Prostate gland (tissue), 2 donors: ENCODE data around the gene RETSAT. TPM values are rescaled to one million over a fixed set of nuclear protein-coding genes. Genes with fewer than 3 reads are reported as not detected.

Source experiments
- DNase-seq: peaks from one replicate; pipeline ENCODE4 v3.0.0-alpha.2; 2019; ENCODE audit warnings: low spot score
- H3K27ac ChIP-seq, 2 donors: fragments of 200-600 bp; sonication (generic); 2 replicates each; pipeline ENCODE4 v1.5.1; 2017 to 2019
- H3K27me3 ChIP-seq: fragments of 200-600 bp; sonication (generic); replicated peaks from 2 replicates; pipeline ENCODE4 v1.5.1; 2019; ENCODE audit not compliant: insufficient read depth
- H3K36me3 ChIP-seq, 2 donors: fragments of 200-600 bp; sonication (generic); 1 replicate in 1 of 2; 2 replicates in 1 of 2; pipeline versions ENCODE4 v1.5.1 to v1.8.1; 2017 to 2019
- H3K4me1 ChIP-seq: fragments of 200-600 bp; sonication (generic); replicated peaks from 2 replicates; pipeline ENCODE4 v1.5.1; 2019
- H3K4me3 ChIP-seq, 2 donors: fragments of 200-600 bp; sonication (generic); 2 replicates each; pipeline ENCODE4 v1.5.1; 2017 to 2019
- H3K9me3 ChIP-seq: fragments of 200-600 bp; sonication (generic); 2 replicates; pipeline ENCODE4 v1.5.1; 2017
- POLR2A ChIP-seq: fragments of 450-650 bp; IDR thresholded peaks from one replicate; pipeline ENCODE4 v1.6.1; 2016; ENCODE audit warnings: antibody characterized with exemption, mild to moderate bottlenecking
- POLR2AphosphoS5 ChIP-seq: sonication (generic); formaldehyde crosslinking; IDR thresholded peaks from one replicate; pipeline ENCODE4 v1.6.1; 2017; ENCODE audit warnings: antibody characterized with exemption
- WGBS: methylation state at CpG from one replicate; pipeline ENCODE4 v1.1.5; 2018; 5-methylcytosine and 5-hydroxymethylcytosine counted together
- intact Hi-C: fragments of 100-400 bp; cut with DNase I; formaldehyde crosslinking; loops from one replicate; pipeline ENCODE4 v1.14.2; 2022
- total RNA-seq, 2 donors: library from RNA; depleted of rRNA; stranded (reverse); fragments of >200 nt; gene quantifications; one replicate each; pipeline ENCODE4 v1.1.0, GENCODE V29; 2016
- TF ChIP-seq, protein P1 (sequence below), 4 experiments: fragments of 200-600 bp in 2 of 4; fragments of 450-650 bp in 2 of 4; sonication (generic) in 2 of 4; IDR thresholded peaks; 1 replicate in 3 of 4; 2 replicates in 1 of 4; pipeline ENCODE4 v1.5.1; 2016 to 2019; ENCODE audit warnings: antibody characterized with exemption in 4 of 4, mild to moderate bottlenecking in 2 of 4, moderate library complexity in 2 of 4

RETSAT gene
- total RNA-seq, 2 donors from 2014 or later = 51.1 to 72.6 TPM

DNA sequence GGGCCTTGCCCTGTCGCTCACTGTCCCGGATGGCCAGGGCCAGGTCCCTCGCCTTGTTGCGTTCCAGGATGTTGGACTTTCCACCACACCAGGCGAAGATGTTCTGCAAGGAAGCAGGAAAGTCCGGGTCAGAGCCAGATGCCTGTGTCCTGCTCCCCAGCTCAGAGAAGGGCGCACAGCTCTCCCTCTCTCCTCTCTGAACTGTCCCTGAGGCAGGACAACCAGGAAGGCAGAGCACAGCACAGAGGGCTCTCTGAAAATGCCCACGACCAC, 44.8 kb upstream of the RETSAT start:
- Histone ChIP-seq H3K4me3 (no peak overlapping the region), H3K4me1 (peaks cover 19% of the 10 kb centered on the region), H3K36me3 (no peaks in the 10 kb centered on the region), H3K27ac (peak overlapping the region in 1 of 2 donors; percentile 83), H3K9me3 (no peaks in the 10 kb centered on the region), H3K27me3 (no peaks in the 10 kb centered on the region)
- no peak for TF ChIP-seq POLR2AphosphoS5
- TF ChIP-seq, protein P1, sequence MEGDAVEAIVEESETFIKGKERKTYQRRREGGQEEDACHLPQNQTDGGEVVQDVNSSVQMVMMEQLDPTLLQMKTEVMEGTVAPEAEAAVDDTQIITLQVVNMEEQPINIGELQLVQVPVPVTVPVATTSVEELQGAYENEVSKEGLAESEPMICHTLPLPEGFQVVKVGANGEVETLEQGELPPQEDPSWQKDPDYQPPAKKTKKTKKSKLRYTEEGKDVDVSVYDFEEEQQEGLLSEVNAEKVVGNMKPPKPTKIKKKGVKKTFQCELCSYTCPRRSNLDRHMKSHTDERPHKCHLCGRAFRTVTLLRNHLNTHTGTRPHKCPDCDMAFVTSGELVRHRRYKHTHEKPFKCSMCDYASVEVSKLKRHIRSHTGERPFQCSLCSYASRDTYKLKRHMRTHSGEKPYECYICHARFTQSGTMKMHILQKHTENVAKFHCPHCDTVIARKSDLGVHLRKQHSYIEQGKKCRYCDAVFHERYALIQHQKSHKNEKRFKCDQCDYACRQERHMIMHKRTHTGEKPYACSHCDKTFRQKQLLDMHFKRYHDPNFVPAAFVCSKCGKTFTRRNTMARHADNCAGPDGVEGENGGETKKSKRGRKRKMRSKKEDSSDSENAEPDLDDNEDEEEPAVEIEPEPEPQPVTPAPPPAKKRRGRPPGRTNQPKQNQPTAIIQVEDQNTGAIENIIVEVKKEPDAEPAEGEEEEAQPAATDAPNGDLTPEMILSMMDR (IDR thresholded peaks at IDR 0.05) = no peak
- TF ChIP-seq POLR2A = no peak
- DNase-seq = no peak
- intact Hi-C loops = no loop called here
- 91% methylated on average over 8 of the region's 8 CpGs for WGBS

DNA sequence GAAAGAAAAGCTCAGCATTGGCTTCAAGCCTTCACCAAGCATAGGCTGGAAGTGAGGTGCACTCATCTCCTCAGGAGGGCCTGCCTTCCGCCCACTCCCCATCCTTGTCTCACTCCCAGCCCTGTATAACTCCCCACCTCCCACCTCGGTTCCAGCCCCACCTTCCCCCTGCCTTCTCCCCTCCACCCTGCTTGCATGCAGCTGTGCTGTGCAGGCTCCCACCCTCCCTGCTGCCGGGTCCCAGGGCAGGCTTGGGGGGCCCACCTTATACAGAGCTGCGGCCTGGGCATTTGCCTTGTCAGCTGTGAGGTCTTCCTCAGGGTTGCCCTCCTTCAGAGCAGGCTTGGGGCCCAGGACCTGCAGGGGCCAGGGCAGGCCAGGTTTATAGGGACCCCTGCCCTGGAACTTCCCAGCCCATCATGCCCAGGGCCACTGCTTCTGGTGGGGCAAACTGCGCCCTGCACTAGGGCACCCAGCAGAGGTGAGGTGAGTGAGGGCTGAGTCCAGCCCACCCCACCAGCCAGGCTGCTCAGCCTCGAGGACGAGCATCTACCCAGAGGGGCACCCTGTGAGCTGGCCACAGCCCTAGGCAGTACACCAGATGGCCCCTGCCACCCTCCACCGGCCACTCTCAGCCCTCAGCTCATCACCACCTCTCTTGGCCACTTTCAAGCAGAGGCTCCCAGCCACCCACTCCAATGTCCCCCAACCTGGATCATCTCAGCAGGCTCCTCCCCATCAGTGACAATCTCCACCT, 44.3 kb upstream of the RETSAT start:
- peaks cover 21% of the 10 kb centered on the region for H3K4me1 ChIP-seq
- 68% methylated on average over 8 of the region's 8 CpGs for WGBS
- intact Hi-C loops = no loop called here
- no peak overlapping the region for H3K4me3 ChIP-seq
- TF ChIP-seq POLR2A (no peak), POLR2AphosphoS5 (no peak)
- TF ChIP-seq, protein P1 (IDR thresholded peaks at IDR 0.05) = no peak
- no peak for DNase-seq
- no peaks in the 10 kb centered on the region for H3K36me3 ChIP-seq
- H3K27ac ChIP-seq = peak overlapping the region; percentile 83 to 87
- no peaks in the 10 kb centered on the region for H3K27me3 ChIP-seq
- H3K9me3 ChIP-seq = no peaks in the 10 kb centered on the region

DNA sequence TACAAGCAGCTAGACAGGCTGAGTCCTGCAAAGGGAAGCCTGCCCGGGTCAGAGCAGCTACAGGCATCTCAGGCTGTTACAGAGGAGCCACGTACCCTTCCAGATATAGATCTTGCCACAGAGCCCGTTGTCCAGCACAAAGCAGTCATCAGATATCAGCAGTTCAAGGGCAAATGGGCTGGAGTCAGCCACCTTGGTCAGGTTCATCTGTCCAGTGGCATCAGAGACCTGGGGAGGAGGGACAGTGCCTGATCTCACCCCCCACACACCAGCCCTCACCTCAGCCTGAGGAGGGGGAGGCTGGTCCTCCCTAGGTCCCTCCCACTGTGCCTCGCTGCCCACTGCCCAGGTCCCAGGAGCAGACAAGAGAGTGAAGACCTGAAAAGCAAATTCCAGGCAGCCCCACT, 43.6 kb upstream of the RETSAT start:
- intact Hi-C loops = no loop called here
- WGBS = 43% methylated on average over 4 of the region's 4 CpGs
- Histone ChIP-seq H3K4me1 (peaks cover 21% of the 10 kb centered on the region), H3K4me3 (no peak overlapping the region), H3K27me3 (no peaks in the 10 kb centered on the region), H3K9me3 (no peaks in the 10 kb centered on the region), H3K27ac (peak overlapping the region; percentile 83 to 87), H3K36me3 (no peaks in the 10 kb centered on the region)
- TF ChIP-seq POLR2A (no peak), POLR2AphosphoS5 (no peak)
- TF ChIP-seq, protein P1 (IDR thresholded peaks at IDR 0.05) = no peak
- peak; percentile 50 for DNase-seq

DNA sequence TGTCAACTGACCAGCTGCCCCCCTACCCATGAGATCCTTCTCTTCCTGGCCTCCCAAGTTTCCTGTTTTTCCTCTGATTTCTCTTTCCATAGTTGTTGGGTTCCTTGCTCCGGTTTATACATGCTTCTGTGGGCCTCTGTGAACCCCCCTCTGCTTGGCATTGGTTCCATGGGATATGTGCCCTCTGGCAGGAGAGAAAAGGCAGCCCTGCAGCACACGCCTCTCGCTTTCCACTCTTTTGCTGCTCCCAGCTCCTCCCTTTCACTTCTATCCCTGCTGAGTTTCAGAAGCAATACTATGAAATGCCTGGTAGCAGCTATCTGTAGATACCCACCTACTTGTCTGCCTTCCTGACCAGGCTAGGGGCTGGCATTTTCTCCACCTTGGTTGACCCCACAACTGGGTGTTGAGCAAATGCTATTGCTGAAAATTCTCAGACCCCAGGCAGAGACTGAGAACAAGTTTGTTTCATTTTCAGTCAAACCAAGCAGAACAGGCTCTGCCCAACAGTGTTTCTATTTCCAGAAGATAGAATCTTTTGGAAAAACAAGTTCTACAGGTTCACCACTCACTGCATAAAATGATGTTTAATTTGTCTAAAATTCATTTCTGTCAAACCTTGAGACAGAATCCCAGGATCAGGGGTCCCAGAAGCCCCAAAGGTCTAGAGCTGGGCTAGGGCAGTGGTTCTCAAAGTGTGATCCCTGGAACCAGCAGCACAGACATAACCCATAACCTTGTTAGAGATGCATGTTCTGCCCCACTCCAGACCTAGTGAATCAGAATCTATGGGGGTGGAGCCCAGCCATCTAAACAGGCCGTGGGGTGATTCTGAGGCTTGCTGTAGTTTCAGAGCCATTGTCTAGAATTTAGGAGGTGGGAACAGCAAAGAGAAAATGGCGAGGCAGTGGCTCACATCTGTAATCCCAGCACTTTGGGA, 42.5 kb upstream of the RETSAT start:
- Histone ChIP-seq H3K27ac (peak overlapping the region; percentile 83 to 87), H3K9me3 (no peaks in the 10 kb centered on the region), H3K27me3 (no peaks in the 10 kb centered on the region), H3K4me3 (peak overlapping the region; percentile 16 to 26), H3K36me3 (no peaks in the 10 kb centered on the region), H3K4me1 (peaks cover 21% of the 10 kb centered on the region)
- TF ChIP-seq POLR2AphosphoS5 (peak; percentile 72), POLR2A (no peak)
- DNase-seq = peak; percentile 51
- intact Hi-C loops = no loop called here
- WGBS = 27% methylated on average over 5 of the region's 5 CpGs

DNA sequence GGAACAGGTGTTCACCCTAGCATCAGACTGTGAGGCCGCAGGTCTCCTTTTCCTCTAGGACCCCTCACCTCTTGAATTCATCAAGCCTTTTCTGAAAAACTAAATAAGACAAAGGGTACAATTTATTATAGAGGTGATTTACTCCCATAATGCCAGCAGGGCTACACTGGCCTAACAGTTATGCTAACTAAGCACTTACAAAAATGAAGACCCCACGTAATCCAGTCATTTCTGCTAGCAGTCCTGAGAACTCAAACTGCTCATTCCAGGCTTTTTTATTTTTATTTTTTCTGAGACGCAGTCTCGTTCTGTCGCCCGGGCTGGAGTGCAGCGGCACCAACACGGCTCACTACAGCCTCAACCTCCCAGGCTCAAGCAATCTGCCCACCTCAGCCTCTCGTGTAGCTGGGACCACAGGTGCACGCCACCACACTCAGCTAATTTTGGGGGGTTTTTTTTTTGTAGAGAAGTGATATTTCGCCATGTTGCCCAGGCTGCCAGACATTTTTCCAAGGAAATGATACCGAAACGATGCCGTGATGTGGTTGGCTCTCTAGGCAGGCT, 41.7 kb upstream of the RETSAT start:
- H3K4me3 ChIP-seq = peak overlapping the region; percentile 16 to 26
- H3K27ac ChIP-seq = peak overlapping the region; percentile 83 to 87
- DNase-seq = no peak
- 46% methylated on average over 14 of the region's 14 CpGs for WGBS
- no peaks in the 10 kb centered on the region for H3K36me3 ChIP-seq
- H3K9me3 ChIP-seq = no peaks in the 10 kb centered on the region
- intact Hi-C loops = no loop called here
- H3K27me3 ChIP-seq = no peaks in the 10 kb centered on the region
- H3K4me1 ChIP-seq = peaks cover 21% of the 10 kb centered on the region
- TF ChIP-seq, protein P1 (IDR thresholded peaks at IDR 0.05) = no peak
- TF ChIP-seq POLR2AphosphoS5 (no peak), POLR2A (no peak)
